A549 (cell line): Measurements from ENCODE around the gene BAK1.
"Not testable (repeated sequence)": the region's sequence is repeated elsewhere in the genome, so short reads cannot be mapped to it uniquely, and the experiment has no call there.

ENCODE experiments used
- CTCF ChIP-seq: fragments of >200 bp; sonication (Bioruptor Twin); formaldehyde crosslinking; IDR thresholded peaks from 3 replicates; pipeline ENCODE4 v1.5.1; 2016
- HOXA7 ChIP-seq: fragments of 250-450 bp; sonication (Bioruptor Pico); IDR thresholded peaks from 2 replicates; pipeline ENCODE4 v1.5.0; 2020; ENCODE audit warnings: mild to moderate bottlenecking, moderate library complexity
- JUN ChIP-seq, 2 experiments: fragments of >200 bp; sonication (Bioruptor Twin); formaldehyde crosslinking; IDR thresholded peaks; 2 replicates in 1 of 2; 3 replicates in 1 of 2; pipeline ENCODE4 v1.6.1; 2016 to 2017
- TF ChIP-seq, protein P1 (sequence below): fragments of 450-650 bp; IDR thresholded peaks from 2 replicates; pipeline ENCODE4 v1.6.1; 2014; ENCODE audit warnings: antibody characterized with exemption

DNA sequence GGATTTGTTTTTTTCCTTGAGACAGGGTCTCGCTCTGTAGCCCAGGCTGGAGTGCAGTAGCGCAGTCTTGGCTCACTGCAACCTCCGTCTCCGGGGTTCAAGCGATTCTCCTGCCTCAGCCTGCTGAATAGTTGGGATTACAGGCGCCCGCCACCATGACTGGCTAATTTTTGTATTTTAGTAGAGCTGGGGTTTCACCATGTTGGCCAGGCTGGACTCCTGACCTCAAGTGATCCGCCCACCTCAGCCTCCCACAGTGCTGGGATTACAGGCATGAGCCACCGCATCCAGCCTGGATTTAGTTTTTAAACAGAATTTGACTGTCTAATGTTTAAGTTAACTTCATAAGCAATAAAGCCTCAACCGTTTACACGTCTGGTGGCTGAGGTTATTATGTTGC lies 34.8 kb downstream of the BAK1 start:
- not testable (repeated sequence) for TF ChIP-seq JUN (IDR thresholded peaks at IDR 0.05); CTCF; HOXA7 (CRISPR knock-in tag)
- TF ChIP-seq, protein P1, sequence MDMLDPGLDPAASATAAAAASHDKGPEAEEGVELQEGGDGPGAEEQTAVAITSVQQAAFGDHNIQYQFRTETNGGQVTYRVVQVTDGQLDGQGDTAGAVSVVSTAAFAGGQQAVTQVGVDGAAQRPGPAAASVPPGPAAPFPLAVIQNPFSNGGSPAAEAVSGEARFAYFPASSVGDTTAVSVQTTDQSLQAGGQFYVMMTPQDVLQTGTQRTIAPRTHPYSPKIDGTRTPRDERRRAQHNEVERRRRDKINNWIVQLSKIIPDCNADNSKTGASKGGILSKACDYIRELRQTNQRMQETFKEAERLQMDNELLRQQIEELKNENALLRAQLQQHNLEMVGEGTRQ: not testable (repeated sequence)
